Caco-2 (cell line): ENCODE data around the gene COL25A1. TPM values are rescaled to one million over a fixed set of nuclear protein-coding genes. Genes with fewer than 3 reads are reported as not detected.

Experiments used
- BruUV-seq: library from RNA; stranded (reverse); fragments of 400-500 nt; replicated peaks from 2 replicates; lab custom pipeline; 2021; lab: Mats Ljungman, UMichigan
- CTCF ChIA-PET: fragments of 300-600 bp; sonication (Branson Sonifier 250); formaldehyde crosslinking; loops from one replicate; lab custom pipeline; 2022; ENCODE audit warnings: antibody characterized with exemption; lab: Charles Lee
- POLR2A ChIA-PET: fragments of 300-600 bp; sonication (Branson Sonifier 250); formaldehyde crosslinking; loops from one replicate; lab custom pipeline; 2022; ENCODE audit warnings: antibody characterized with exemption; lab: Charles Lee
- DNase-seq, 2 experiments: peaks; one replicate each; pipeline versions ENCODE4 v3.0.0 to v3.0.0-alpha.2; 2020 to 2022
- H3K27me3 ChIP-seq: replicated peaks from 2 replicates; pipeline ENCODE4 v1.6.0; 2011; ENCODE audit warnings: low read length; ENCODE audit not compliant: control insufficient read depth, insufficient read depth
- H3K36me3 ChIP-seq: 2 replicates; pipeline ENCODE4 v1.5.1; 2011; ENCODE audit warnings: low read length; ENCODE audit not compliant: control insufficient read depth, insufficient read depth
- H3K4me1 ChIP-seq: fragments of 250-450 bp; sonication (Bioruptor Pico); 2 replicates; pipeline ENCODE4 v1.5.1; 2020; ENCODE audit warnings: mild to moderate bottlenecking
- H3K4me3 ChIP-seq: 2 replicates; pipeline ENCODE4 v1.5.1; 2011; ENCODE audit warnings: low read depth, mild to moderate bottlenecking, control low read depth, low read length
- H3K9me3 ChIP-seq: fragments of 250-450 bp; sonication (Bioruptor Pico); 2 replicates; pipeline ENCODE4 v1.5.1; 2020; ENCODE audit warnings: mild to moderate bottlenecking, moderate library complexity
- H3K27ac Mint-ChIP-seq: one replicate; pipeline ENCODE4 v1.8.0; 2022; ENCODE audit warnings: mixed read lengths; ENCODE audit not compliant: unreplicated experiment
- H3K27me3 Mint-ChIP-seq: one replicate; pipeline ENCODE4 v1.8.0; 2022; ENCODE audit warnings: mixed read lengths; ENCODE audit not compliant: insufficient read depth, unreplicated experiment
- H3K36me3 Mint-ChIP-seq: one replicate; pipeline ENCODE4 v1.8.0; 2022; ENCODE audit warnings: mild to moderate bottlenecking, mixed read lengths; ENCODE audit not compliant: insufficient read depth, unreplicated experiment
- H3K4me1 Mint-ChIP-seq: one replicate; pipeline ENCODE4 v1.8.0; 2022; ENCODE audit warnings: low read depth, mixed read lengths; ENCODE audit not compliant: unreplicated experiment
- H3K4me3 Mint-ChIP-seq: one replicate; pipeline ENCODE4 v1.8.0; 2022; ENCODE audit warnings: mild to moderate bottlenecking, moderate library complexity, mixed read lengths; ENCODE audit not compliant: unreplicated experiment
- H3K9me3 Mint-ChIP-seq: one replicate; pipeline ENCODE4 v1.8.0; 2022; ENCODE audit warnings: mixed read lengths; ENCODE audit not compliant: unreplicated experiment
- CTCF ChIP-seq, 2 experiments: fragments of 200-600 bp in 1 of 2; IDR thresholded peaks; 1 replicate in 1 of 2; 2 replicates in 1 of 2; pipeline versions ENCODE4 v1.5.1 to v1.8.0; 2011 to 2022; ENCODE audit warnings: antibody characterized with exemption in 1 of 2, control low read depth in 1 of 2, inconsistent platforms in 1 of 2, low read depth in 1 of 2, low read length in 1 of 2, mild to moderate bottlenecking in 1 of 2, moderate library complexity in 1 of 2; ENCODE audit not compliant: insufficient read depth in 1 of 2, severe bottlenecking in 1 of 2, unreplicated experiment in 1 of 2
- intact Hi-C: fragments of 100-400 bp; cut with micrococcal nuclease; formaldehyde crosslinking; loops from one replicate; pipeline ENCODE4 v1.10.0; 2022; ENCODE audit not compliant: unreplicated experiment
- total RNA-seq: library from RNA; stranded (reverse); gene quantifications from 2 replicates; pipeline ENCODE4 v1.2.3, GENCODE V29; 2022

Gene COL25A1
- total RNA-seq, 1 experiment from 2014 or later: not detected

DNA sequence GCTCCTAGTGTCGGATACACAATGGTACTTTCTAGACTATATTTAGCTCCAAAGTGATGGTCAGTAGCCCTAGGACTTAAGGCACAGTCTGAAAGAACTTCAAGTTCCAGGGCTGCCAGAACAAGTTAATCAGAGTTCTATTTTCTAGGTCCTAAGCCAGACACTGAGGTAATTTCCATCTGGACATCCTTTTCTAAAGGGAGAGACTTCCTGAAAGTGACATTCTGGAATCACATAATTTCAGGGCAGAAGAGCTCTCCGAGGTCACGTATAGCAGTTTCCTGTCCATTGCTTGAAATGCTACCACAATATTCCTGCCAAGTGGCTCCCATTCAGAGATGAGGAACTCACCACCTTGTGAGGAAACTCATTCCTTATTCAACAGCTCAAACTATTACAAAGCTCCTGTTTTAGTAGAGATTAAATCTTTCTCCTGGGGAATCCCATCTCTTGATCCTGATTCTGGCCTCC, 117.9 kb downstream of the COL25A1 start:
- ChIA-PET CTCF (no interaction called here), POLR2A (no interaction called here)
- Mint-ChIP-seq H3K27me3 (peaks cover 15% of the 10 kb centered on the region), H3K4me3 (no peak overlapping the region), H3K27ac (no peak overlapping the region), H3K4me1 (no peaks in the 10 kb centered on the region), H3K9me3 (no peaks in the 10 kb centered on the region), H3K36me3 (no peaks in the 10 kb centered on the region)
- Histone ChIP-seq H3K36me3 (no peaks in the 10 kb centered on the region), H3K4me1 (no peaks in the 10 kb centered on the region), H3K27me3 (no peaks in the 10 kb centered on the region), H3K4me3 (no peak overlapping the region), H3K9me3 (no peaks in the 10 kb centered on the region)
- no TSS peak for BruUV-seq
- intact Hi-C loops: no loop called here
- no peak for TF ChIP-seq CTCF (IDR thresholded peaks at IDR 0.05; ENCODE audit: insufficient read depth in 1 of 2, low read depth in 1 of 2, low read length in 1 of 2, severe bottlenecking in 1 of 2, unreplicated experiment in 1 of 2)
- DNase-seq: no peak

DNA sequence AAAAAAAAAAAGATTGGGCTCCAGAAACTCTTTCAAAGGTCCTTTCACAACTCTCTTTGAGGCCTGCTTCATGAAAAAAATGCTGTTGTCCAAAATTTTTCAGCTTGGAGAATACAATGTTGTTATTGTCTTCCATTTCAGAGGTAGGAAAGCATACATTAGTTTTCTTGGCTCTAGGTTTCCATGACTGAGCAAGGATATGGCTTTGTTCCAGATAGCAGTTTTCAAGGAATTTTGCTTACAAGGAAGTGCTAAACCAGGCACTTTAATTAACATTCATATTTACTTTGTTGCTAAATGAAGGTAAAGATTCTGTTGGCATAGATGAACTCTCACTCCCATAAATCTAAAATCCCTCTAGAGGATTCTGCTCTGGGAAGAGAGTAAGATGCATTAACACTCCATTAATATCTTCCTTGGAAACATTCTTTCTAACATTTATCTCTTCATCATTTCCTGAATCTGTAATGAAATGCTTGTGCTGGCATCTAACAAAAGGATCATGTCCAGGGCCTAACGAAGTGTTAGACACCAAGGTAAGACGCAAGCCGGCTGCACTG, 118.4 kb downstream of the COL25A1 start:
- Mint-ChIP-seq H3K27ac (no peak overlapping the region), H3K27me3 (peaks cover 15% of the 10 kb centered on the region), H3K4me1 (no peaks in the 10 kb centered on the region), H3K36me3 (no peaks in the 10 kb centered on the region), H3K9me3 (no peaks in the 10 kb centered on the region), H3K4me3 (no peak overlapping the region)
- TF ChIP-seq CTCF (IDR thresholded peaks at IDR 0.05; ENCODE audit: insufficient read depth in 1 of 2, low read depth in 1 of 2, low read length in 1 of 2, severe bottlenecking in 1 of 2, unreplicated experiment in 1 of 2): no peak
- Histone ChIP-seq H3K36me3 (no peaks in the 10 kb centered on the region), H3K4me1 (no peaks in the 10 kb centered on the region), H3K4me3 (no peak overlapping the region), H3K27me3 (no peaks in the 10 kb centered on the region), H3K9me3 (no peaks in the 10 kb centered on the region)
- BruUV-seq: no TSS peak
- intact Hi-C loops: no loop called here
- CTCF ChIA-PET: no interaction called here
- POLR2A ChIA-PET: no interaction called here
- DNase-seq: no peak

- Mint-ChIP-seq H3K9me3 (no peaks in the 10 kb centered on the region), H3K36me3 (no peaks in the 10 kb centered on the region), H3K27ac (no peak overlapping the region), H3K4me1 (no peaks in the 10 kb centered on the region), H3K27me3 (peaks cover 8% of the 10 kb centered on the region), H3K4me3 (no peak overlapping the region)
- ChIA-PET CTCF (no interaction called here), POLR2A (no interaction called here)
- BruUV-seq: no TSS peak
- intact Hi-C loops: no loop called here
- no peak for TF ChIP-seq CTCF (IDR thresholded peaks at IDR 0.05; ENCODE audit: insufficient read depth in 1 of 2, low read depth in 1 of 2, low read length in 1 of 2, severe bottlenecking in 1 of 2, unreplicated experiment in 1 of 2)
- DNase-seq: no peak
- Histone ChIP-seq H3K27me3 (no peaks in the 10 kb centered on the region), H3K4me3 (no peak overlapping the region), H3K4me1 (no peaks in the 10 kb centered on the region), H3K36me3 (no peaks in the 10 kb centered on the region), H3K9me3 (no peaks in the 10 kb centered on the region)
These were observed 119.8 kb downstream of the COL25A1 start for GRCh38 chr4:109182696-109183095.
